Activated CD8-positive, alpha-beta memory T cell treated with anti-CD3 and anti-CD28 coated beads, Interleukin-2, amount 10 ng/mL, durations not matched to agents 7 days and 5 days (primary cell): ENCODE data around the gene EMD. TPM values are rescaled to one million over a fixed set of nuclear protein-coding genes. Genes with fewer than 3 reads are reported as not detected.

ENCODE experiments used
- ATAC-seq: fragments of 150-1000 bp; cut with Tn5 transposase; one replicate; pipeline ENCODE4 v1.10.0; 2021; ENCODE audit warnings: moderate library complexity
- CTCF ChIA-PET: fragments of 350-600 bp; sonication (Branson Sonifier 250); formaldehyde crosslinking; loops from one replicate; lab custom pipeline; 2021; ENCODE audit warnings: antibody characterized with exemption; lab: Charles Lee
- DNase-seq: peaks from one replicate; pipeline ENCODE4 v3.0.0-alpha.2; 2020
- H3K27ac Mint-ChIP-seq: one replicate; pipeline ENCODE4 v1.8.0; 2021; ENCODE audit warnings: mild to moderate bottlenecking, mixed read lengths
- H3K27me3 Mint-ChIP-seq: one replicate; pipeline ENCODE4 v1.8.0; 2021; ENCODE audit warnings: mixed read lengths
- H3K36me3 Mint-ChIP-seq: one replicate; pipeline ENCODE4 v1.8.0; 2021; ENCODE audit warnings: mild to moderate bottlenecking, mixed read lengths
- H3K4me1 Mint-ChIP-seq: one replicate; pipeline ENCODE4 v1.8.0; 2021; ENCODE audit warnings: mixed read lengths
- H3K4me3 Mint-ChIP-seq: one replicate; pipeline ENCODE4 v1.8.0; 2021; ENCODE audit warnings: mild to moderate bottlenecking, moderate library complexity, mixed read lengths
- H3K9me3 Mint-ChIP-seq: one replicate; pipeline ENCODE4 v1.8.0; 2022; ENCODE audit warnings: low read depth, mixed read lengths
- total RNA-seq, 2 experiments: library from RNA; stranded (reverse); gene quantifications; one replicate each; pipeline ENCODE4 v1.2.3, GENCODE V29; 2021

EMD gene
- total RNA-seq, 2 experiments from 2014 or later = 64.6 to 70.2 TPM

DNA sequence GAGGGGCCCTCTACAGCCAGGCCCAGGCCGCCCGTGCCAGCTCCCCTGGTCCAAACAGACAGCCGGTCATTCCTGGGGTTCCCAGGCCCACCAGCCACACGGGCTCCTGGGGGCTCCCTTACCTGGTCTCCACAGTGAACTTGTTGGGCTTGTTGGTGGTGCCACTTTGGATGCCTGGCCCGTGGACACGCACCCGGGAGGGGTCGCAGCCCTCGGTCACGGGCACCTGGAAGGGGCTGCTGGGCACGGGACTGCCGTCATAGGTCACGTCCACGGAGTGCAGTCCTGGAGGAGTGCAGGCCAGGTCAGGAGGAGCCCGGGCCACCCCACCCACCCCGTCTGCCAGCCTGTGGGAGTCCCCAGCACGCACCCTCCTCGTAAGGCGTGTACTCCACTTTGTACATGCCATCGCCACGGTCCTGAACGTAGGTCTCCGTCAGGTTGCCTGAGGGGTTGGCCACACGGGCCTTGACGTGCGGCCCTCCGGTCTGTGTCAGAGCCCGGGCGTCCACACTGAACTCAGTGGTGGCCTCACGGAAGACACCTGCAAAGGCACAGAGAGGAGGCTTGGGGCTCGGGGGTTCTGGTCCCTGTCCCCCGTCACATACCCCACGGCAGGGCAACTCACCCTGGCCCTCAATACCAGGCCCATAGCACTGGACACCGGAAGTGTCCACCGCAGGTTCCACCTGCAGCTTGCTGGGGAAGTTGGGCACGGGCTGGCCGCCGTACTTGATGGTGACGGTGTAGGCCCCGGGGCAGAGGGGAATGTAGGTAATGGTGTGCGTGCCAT, 19.5 kb upstream of the EMD start:
- no peak for ATAC-seq
- Mint-ChIP-seq H3K9me3 (no peaks in the 10 kb centered on the region), H3K4me1 (peaks cover 50% of the 10 kb centered on the region), H3K4me3 (no peak overlapping the region), H3K36me3 (peaks cover 33% of the 10 kb centered on the region), H3K27ac (no peak overlapping the region), H3K27me3 (no peaks in the 10 kb centered on the region)
- no peak for DNase-seq
- CTCF ChIA-PET = no interaction called here

GRCh38 chrX:154360155-154360713, 18.9 kb upstream of the EMD start:
- ATAC-seq (no peak), DNase-seq (no peak)
- Mint-ChIP-seq H3K27me3 (no peaks in the 10 kb centered on the region), H3K36me3 (peaks cover 36% of the 10 kb centered on the region), H3K9me3 (no peaks in the 10 kb centered on the region), H3K4me3 (no peak overlapping the region), H3K27ac (no peak overlapping the region), H3K4me1 (peaks cover 53% of the 10 kb centered on the region)
- CTCF ChIA-PET = no interaction called here

- H3K9me3 Mint-ChIP-seq = no peaks in the 10 kb centered on the region
- peaks cover 55% of the 10 kb centered on the region for H3K4me1 Mint-ChIP-seq
- DNase-seq = no peak
- peaks cover 40% of the 10 kb centered on the region for H3K36me3 Mint-ChIP-seq
- no peaks in the 10 kb centered on the region for H3K27me3 Mint-ChIP-seq
- CTCF ChIA-PET = no interaction called here
- no peak overlapping the region for H3K4me3 Mint-ChIP-seq
- H3K27ac Mint-ChIP-seq = no peak overlapping the region
- no peak for ATAC-seq
Observed at GRCh38 chrX:154362085-154362742, 16.9 kb upstream of the EMD start.

DNA sequence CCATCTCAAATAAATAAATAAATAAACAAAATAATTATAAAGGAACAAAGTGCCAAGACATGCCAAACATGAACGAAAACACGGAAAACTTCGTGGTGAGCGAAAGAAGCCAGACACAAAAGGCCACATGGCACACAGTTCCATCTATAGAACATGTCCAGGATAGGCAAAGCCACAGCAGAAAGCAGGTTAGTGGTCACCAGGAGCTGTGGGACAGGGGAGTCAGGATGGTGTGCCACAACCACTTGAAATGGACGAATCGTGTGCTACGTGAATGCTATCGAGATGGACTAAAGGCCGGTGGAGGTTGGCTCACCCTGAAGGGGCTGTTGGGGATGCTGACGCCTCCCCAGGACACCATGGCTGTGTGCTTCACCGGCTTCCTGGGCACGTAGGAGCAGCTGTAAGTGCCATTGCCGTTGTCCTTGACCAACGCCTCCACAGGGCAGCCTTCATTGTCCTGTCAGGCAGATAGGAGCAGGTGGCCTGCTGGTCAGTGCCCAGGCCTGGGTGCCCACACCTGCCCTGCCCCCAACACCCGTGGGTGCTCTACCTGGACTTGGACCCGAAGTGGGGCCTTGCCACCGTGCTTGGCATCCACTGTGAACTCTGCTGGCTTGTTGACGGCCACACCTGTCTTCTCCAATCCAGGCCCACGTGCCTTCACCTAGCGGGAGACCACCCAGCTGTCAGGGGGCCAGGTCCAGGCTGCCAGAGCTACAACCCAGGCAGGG, 15.2 kb upstream of the EMD start:
- DNase-seq (no peak), ATAC-seq (no peak)
- CTCF ChIA-PET = no interaction called here
- Mint-ChIP-seq H3K4me3 (no peak overlapping the region), H3K4me1 (peaks cover 53% of the 10 kb centered on the region), H3K36me3 (peaks cover 40% of the 10 kb centered on the region), H3K27me3 (no peaks in the 10 kb centered on the region), H3K9me3 (no peaks in the 10 kb centered on the region), H3K27ac (no peak overlapping the region)

DNA sequence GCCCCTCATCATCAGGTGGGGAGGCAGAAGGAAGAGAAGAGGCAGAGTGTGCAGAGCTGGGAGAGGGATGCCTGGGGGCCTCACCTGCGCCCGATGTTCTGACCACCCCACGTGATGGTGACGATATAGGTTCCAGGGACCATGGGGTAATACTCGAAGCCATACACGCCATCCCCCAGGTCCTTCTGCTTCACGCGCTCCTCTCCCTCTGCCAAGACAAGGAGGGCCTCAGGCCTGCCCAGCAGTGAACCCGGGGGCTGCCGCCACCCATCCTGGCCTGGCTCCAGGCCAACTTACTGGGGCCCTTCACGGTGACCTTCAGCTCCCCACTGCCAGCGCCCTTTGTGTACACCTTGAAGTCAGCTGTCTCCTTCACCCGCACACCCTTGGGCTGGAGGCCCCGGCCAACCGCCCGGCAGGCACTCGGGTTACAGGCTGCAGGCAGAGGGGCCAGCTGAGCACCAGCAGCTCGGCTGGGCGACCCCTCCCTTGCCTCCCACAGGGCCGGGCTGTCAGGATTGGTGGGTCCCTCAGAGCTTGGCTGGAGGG, 14.0 kb upstream of the EMD start:
- peaks cover 47% of the 10 kb centered on the region for H3K4me1 Mint-ChIP-seq
- no peak overlapping the region for H3K27ac Mint-ChIP-seq
- ATAC-seq = no peak
- no peaks in the 10 kb centered on the region for H3K9me3 Mint-ChIP-seq
- no peaks in the 10 kb centered on the region for H3K27me3 Mint-ChIP-seq
- no peak for DNase-seq
- H3K36me3 Mint-ChIP-seq = peaks cover 42% of the 10 kb centered on the region
- CTCF ChIA-PET = no interaction called here
- no peak overlapping the region for H3K4me3 Mint-ChIP-seq

- no peak for ATAC-seq
- H3K27ac Mint-ChIP-seq = peak overlapping the region; percentile 56
- H3K36me3 Mint-ChIP-seq = peaks cover 46% of the 10 kb centered on the region
- peaks cover 41% of the 10 kb centered on the region for H3K4me1 Mint-ChIP-seq
- H3K9me3 Mint-ChIP-seq = no peaks in the 10 kb centered on the region
- CTCF ChIA-PET = interaction anchor here (1.4 kb wide), 1 partner anchor 16 kb away, joined by 5 read pairs; no protein-coding TSS in a partner anchor
- H3K4me3 Mint-ChIP-seq = no peak overlapping the region
- no peak for DNase-seq
- no peaks in the 10 kb centered on the region for H3K27me3 Mint-ChIP-seq
Observed at GRCh38 chrX:154365997-154366665, 13.0 kb upstream of the EMD start.

DNA sequence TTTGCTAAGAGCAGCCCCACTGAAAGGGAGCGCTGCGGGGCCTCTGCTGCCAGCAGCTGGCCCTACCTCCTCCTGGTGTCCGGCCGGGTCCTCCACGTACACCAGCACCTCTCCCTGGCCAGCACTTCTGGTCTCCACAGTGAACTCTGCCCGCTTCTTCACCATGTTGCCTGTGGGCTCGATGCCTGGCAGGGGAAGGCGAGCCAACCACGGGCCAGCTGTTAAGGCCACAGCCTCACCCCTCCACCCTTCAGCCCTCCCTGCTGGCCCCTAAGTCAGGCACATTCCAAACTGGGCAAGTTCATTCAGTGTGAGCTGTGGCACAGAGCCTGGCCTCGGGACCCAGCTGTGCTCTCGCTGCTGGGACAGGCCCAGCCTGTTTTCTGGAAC, 12.4 kb upstream of the EMD start:
- Mint-ChIP-seq H3K27ac (peak overlapping the region; percentile 56), H3K36me3 (peaks cover 42% of the 10 kb centered on the region), H3K27me3 (no peaks in the 10 kb centered on the region), H3K9me3 (no peaks in the 10 kb centered on the region), H3K4me1 (peaks cover 38% of the 10 kb centered on the region), H3K4me3 (no peak overlapping the region)
- no peak for DNase-seq
- CTCF ChIA-PET = interaction anchor here (1.4 kb wide), 1 partner anchor 16 kb away, joined by 5 read pairs; no protein-coding TSS in a partner anchor
- ATAC-seq = no peak

- peak overlapping the region; percentile 96 for H3K4me3 Mint-ChIP-seq
- peaks cover 38% of the 10 kb centered on the region for H3K36me3 Mint-ChIP-seq
- no peak for ATAC-seq
- no peaks in the 10 kb centered on the region for H3K27me3 Mint-ChIP-seq
- no peaks in the 10 kb centered on the region for H3K9me3 Mint-ChIP-seq
- DNase-seq = no peak
- CTCF ChIA-PET = interaction anchor here (0.8 kb wide), 1 partner anchor 161 kb away, joined by 3 read pairs; no protein-coding TSS in a partner anchor
- peak overlapping the region; percentile 83 for H3K27ac Mint-ChIP-seq
- peaks cover 38% of the 10 kb centered on the region for H3K4me1 Mint-ChIP-seq
Observed at GRCh38 chrX:154367474-154368308, 11.4 kb upstream of the EMD start.

DNA sequence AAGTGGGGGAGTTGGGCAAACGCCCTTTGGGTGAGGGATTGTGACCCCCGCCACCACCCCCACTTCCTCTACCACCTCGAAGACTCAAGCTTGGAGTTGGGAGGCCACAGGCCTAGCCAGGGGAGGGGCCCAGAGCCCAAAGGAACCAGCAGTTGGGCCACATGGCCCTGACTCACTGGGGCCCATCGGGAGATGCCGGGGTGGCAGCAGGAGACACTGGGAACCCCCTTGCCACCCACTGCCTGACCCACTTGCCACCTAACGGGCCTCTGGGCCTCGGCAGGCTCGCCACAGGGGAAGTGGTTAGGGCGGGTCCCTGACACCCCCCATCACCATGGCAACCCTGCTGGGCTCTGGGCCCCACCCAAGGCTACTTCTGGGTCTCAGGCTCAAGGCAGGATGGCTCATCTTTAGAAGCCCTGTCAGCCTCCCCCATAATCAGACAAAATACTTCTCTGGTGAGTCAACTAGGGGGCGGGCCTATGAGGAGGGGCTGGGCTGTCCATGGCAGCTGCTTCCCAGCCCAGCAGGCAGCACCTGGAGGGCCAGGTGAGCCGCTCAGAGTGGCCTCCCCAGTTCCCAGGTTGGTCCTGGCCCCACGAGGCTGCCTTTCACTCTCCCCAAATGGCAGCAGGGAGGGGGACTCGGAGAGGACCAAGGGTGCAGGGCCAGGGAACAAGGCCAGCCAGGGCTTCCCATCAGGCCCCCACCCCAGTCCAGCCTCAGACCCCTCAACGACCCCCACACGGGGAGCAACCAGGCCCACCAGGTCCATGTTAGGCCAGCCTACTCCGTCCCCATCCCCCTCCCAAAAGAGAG, 10.3 kb upstream of the EMD start:
- peak overlapping the region; percentile 96 for H3K4me3 Mint-ChIP-seq
- H3K27ac Mint-ChIP-seq = peak overlapping the region; percentile 83
- H3K4me1 Mint-ChIP-seq = peaks cover 36% of the 10 kb centered on the region
- CTCF ChIA-PET = interaction anchor here (0.8 kb wide), 1 partner anchor 160 kb away, joined by 3 read pairs; no protein-coding TSS in a partner anchor
- H3K9me3 Mint-ChIP-seq = no peaks in the 10 kb centered on the region
- H3K36me3 Mint-ChIP-seq = peaks cover 33% of the 10 kb centered on the region
- no peaks in the 10 kb centered on the region for H3K27me3 Mint-ChIP-seq
- ATAC-seq (peak; percentile 48), DNase-seq (peak; percentile 95)

GRCh38 chrX:154369449-154370299, 9.4 kb upstream of the EMD start:
- CTCF ChIA-PET = interaction anchor here (1.7 kb wide), 1 partner anchor 9 kb away, joined by 5 read pairs; the partner anchor contains the start of gene EMD
- no peaks in the 10 kb centered on the region for H3K27me3 Mint-ChIP-seq
- peak; percentile 3 for ATAC-seq
- peak; percentile 89 for DNase-seq
- no peaks in the 10 kb centered on the region for H3K9me3 Mint-ChIP-seq
- peak overlapping the region; percentile 96 for H3K4me3 Mint-ChIP-seq
- peak overlapping the region; percentile 89 for H3K27ac Mint-ChIP-seq
- peaks cover 30% of the 10 kb centered on the region for H3K36me3 Mint-ChIP-seq
- peaks cover 32% of the 10 kb centered on the region for H3K4me1 Mint-ChIP-seq
